Raji (cell line): ENCODE measurements around the gene EPS8.

Experiments
- POLR2A ChIP-seq: IDR thresholded peaks from 2 replicates; pipeline ENCODE4 v1.6.1; 2011; ENCODE audit warnings: low read depth, low read length, control low read depth; ENCODE audit not compliant: insufficient read depth

The EPS8 gene

DNA sequence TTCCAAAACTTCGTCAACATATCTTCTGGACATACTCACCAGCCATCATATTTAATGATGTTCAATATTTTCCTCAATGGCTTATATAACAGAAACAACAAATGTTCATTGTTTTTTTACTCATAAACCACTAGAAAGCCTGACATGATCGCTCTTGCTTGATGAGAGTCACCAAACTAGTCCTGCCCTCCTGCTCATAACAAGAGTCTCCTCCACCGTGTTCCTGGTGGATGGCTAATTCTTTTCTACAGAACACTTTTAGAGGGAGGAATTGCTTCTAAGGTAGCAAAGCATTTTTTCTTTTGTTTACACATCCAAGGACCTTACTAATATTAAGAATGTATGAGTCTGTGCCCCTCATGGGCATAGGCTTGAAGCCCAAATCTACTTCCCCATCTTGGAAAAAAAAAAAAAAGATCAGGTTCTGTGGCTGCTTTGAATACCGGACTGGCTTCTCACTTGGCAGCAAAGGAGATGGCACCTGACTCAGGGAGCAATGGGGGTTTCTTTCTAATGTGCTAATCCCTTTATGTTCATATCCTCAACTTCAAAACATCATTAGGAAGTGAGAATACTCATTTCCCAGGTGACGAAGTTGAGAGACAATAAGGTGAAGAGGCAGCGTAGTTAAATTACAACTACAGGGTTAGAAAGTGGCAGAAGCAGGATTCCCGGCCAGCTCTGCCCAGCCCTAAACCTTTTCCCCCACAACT, 188.8 kb downstream of the EPS8 start:
- no peak for TF ChIP-seq POLR2A

DNA sequence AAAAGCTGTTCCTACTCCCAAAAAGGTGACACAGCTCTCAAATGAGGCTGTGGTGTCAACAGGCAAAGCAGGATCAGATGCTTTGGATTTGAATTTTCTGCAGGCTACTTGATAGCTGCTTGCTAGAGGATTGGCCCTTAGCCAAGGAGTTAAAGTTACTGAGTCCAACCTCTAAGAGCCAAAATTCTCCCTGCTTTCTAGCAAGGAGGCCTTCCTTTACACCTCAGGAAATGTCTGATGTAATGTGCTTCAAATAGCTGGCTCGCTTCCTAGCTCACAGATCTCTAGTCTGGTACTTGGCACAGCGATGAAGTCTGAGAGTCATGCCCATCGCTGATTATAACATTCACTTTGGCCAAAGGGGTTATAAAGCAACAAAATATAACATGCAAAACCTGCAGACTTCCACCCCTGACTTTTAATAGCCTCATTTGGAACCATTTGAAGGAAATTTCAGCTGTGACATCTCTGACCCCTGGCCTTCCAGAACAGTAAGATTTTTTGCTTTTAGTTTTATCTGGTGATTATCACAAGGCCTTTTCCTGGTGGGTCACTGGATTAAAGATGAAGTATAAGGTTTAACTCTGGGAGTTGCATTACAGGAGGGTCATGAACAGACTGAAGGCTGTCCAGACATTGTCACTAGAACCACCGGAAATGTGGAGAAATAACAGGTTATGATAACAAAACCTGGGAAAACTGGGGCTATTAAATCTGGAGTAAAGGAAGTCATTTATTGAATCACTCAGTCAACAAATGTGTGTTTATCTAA, 189.7 kb downstream of the EPS8 start:
- no peak for TF ChIP-seq POLR2A

DNA sequence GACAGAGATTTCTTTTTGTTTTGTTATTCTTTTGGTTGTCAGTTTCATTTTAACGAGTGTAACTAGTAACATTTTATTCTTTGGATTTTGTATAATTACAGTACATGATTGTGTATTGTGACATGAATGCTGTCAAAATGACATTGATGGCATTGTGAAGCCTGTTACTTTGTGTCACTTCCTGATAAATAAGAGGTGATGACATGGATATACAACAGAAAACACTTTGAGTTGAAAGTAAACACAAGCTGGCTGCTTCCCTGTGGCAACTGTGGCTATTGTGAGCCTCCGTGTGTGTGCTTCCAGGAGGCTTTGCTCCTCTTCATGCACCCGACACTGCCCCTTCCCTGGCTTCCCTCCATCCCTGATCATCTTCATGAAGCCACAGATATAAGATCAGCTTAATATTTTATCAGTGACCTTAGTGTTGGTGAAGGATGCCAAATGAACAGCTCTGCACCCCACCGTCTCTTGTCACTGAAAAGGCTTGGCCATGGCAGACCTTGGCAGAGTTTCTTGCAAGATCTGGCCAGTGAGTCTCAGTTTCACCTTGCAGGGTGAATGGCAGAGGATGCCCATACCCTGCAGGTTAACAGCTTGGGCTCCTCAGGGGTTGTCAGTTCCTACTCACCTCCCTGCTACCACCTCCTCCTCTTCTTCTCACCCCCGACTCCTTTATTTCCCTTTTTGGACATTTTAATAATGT, 191.9 kb downstream of the EPS8 start:
- TF ChIP-seq POLR2A, result no peak

DNA sequence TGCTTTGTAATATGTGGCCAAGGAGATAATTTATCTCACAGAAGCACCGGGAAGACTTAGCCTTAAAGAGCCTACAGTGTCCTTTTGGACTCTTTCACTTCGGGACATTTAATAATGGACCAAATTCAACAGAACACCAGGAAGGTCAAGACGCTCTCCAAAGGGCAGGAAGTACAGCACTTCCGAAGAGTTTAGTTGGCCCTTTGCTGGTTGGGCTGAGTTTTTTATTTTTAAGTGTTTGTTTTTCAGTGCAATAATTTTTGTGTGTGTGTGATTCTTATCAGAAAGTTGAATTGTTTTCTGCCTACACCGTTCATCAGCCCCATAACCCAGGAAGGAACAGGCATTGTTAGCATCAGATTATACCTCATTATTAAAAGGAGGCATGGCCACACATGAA, 193.0 kb downstream of the EPS8 start:
- no peak for TF ChIP-seq POLR2A

DNA sequence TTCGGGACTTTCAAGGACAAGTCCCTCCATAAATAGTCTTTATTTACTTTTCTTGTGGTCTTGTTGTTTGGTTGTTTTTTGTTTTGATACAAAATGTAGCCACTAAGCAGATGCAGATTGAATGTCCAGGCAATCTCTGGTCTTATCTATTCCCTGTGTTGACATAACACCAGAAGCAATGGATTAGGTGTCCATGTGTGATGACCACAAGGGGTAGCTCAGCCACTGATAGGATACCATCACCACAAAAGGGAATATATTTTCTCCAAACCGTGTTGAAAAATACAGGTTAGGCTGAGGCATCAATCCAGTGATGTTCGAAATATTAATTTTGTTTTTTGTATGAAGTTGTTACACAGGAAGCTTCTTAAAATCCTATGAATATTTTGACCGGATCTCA, 196.3 kb downstream of the EPS8 start:
- TF ChIP-seq POLR2A, result no peak

DNA sequence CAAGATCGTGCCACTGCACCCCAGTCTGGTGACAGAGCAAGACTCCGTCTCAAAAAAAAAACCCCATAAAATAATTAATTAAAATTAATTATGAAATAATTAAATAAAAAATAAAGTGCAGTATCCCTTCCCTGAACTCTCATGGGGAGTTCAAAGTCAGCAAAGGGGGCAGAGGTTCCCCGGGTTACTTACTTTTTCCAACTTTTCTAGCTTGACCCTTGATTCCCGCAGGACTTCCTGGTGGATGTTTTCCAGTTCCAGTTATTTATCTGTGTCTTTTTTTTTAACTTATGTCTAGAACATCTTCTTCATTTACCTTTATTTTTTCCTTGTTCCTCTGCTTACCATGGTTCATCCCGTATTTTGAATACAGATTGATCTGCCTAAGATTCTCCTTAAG, 197.4 kb downstream of the EPS8 start:
- TF ChIP-seq POLR2A, result no peak

DNA sequence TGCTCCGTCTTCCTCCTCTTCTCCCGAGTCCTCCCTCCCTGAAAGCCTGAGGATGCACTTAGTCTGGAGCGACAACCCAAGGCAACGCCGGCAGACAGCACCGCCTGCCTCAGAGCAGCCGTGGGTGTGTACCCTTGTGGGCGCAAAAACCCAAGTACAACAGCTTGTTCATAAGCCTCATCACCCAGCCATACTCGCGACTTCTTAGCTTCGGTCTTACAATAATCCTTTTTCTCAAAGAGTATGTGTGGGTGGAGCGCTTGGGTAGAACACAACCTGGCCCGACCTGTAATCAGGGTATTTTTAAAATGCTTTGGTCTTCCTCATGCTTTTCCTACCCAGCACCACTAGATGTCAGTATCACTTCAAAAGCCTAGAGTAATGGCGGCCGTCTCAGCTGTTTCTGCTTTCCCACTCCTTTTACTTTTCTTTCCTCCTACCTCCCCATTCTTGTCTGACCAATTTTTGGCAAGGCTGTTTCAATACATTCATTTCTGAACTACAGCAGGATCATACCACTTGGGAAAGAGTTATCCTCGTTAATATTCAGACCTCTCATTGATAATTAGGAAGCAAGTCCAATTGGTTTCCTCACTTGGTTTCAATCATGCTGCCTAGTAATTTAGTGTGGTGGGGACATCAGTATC, 198.9 kb downstream of the EPS8 start:
- no peak for TF ChIP-seq POLR2A

DNA sequence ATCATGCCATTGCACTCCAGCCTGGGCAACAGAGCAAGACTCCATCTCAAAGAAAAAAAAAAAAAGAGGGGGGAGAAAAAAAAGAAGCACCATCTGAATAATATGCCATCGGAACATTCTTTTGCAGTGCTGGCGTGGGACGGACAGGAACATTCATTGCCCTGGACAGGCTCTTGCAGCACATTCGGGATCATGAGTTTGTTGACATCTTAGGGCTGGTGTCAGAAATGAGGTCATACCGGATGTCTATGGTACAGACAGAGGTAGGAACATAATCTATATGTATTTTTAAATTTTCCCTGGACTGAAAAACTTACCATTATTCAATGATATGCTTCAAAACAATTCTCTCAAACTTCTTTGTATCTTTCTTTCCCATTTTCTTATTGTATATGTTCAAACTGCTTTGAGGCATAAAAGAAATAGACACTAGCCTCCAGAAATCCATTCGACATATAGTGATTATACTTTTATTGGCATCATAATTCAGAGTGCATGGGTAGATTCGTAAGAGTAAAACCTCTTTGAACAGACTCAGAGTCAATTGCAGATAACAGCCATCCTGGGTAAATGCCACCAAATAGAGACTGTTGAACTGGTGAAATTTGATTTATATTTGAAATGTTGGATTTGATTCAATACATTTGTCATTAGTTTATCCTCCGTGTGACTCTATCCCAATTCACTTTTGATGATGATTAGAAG, 199.7 kb downstream of the EPS8 start:
- TF ChIP-seq POLR2A, result no peak

DNA sequence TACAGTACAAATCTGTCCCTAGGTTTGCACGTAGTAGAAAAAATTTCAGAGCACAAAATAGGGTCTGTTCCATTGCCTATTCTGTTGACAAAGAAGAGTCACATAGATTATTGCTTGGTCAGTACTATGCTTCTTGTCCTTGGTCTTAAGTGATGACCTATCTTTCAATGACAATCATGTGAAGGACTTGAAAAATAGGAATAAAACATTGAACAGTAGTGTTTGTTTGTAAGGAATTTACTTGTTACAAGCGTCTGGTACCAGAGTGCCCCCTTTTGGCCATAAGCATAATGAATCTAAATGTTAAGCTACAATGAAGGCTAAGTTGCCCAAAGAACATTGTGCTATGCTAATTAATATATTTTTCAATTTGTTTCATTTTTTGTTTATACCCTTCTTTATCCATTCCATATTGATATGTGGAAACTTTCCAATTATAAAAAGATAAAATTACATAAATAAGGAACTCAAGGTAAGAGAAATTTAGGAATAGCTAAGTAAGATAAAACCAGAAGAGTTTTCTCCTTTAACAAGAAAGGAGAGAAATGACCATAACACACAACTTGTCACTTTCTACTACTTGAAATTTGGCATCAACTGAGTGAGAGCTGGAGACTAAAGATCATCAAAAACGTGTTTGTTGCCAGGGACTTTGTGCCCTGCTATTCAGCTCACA, 204.7 kb downstream of the EPS8 start:
- no peak for TF ChIP-seq POLR2A

DNA sequence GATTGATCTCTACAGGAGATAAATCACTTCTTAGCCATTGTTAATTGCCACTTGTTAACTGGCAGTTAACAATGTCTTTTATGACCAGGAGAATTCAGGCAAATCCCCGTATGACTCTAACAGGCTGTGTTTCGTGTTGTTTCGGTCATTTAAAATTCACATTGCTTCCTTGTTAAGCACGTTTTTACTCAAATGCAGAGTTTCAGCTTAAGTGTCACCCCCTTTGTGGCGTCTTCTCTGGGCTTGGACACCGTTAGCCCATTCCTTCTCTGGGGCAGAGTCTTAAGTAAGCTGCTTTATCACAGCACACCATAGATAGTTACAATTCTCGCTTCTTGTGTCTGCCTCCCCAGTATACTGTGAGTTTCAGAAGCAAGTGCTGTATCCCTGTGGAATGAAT, 205.4 kb downstream of the EPS8 start:
- TF ChIP-seq POLR2A, result no peak

DNA sequence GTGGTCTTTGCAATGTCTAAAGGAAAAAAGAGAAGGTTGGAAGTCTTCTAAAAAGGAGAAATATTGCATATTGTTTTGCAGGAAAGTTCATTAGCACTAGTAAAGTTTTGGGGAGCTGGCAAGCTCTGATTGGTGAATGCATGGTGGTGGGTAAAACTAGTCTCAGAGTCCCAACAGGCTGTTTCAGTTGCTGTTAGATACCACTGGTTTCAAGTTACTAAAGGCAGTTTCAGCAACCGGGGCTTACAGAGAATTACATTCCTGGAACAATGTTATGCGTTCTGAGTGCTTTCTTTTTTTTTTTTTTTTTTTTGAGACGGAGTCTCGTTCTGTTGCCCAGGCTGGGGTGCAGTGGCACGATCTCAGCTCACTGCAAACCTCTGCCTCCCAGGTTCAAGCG, 208.2 kb downstream of the EPS8 start:
- TF ChIP-seq POLR2A, result no peak

DNA sequence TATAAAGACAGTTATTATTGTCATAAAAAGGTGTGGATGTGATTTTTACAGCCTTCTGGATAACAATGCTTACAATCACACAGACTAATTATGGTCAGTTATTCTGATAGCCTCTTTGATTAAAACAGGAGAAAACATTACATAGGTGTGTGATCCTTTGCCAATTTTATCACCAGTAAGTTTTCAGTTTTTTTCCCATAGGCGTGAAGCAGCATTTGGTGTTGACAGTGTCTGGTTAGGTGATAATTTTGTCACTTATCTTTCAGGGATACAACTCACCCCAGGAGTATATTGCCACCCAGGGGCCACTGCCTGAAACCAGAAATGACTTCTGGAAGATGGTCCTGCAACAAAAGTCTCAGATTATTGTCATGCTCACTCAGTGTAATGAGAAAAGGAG, 208.8 kb downstream of the EPS8 start:
- TF ChIP-seq POLR2A, result no peak

DNA sequence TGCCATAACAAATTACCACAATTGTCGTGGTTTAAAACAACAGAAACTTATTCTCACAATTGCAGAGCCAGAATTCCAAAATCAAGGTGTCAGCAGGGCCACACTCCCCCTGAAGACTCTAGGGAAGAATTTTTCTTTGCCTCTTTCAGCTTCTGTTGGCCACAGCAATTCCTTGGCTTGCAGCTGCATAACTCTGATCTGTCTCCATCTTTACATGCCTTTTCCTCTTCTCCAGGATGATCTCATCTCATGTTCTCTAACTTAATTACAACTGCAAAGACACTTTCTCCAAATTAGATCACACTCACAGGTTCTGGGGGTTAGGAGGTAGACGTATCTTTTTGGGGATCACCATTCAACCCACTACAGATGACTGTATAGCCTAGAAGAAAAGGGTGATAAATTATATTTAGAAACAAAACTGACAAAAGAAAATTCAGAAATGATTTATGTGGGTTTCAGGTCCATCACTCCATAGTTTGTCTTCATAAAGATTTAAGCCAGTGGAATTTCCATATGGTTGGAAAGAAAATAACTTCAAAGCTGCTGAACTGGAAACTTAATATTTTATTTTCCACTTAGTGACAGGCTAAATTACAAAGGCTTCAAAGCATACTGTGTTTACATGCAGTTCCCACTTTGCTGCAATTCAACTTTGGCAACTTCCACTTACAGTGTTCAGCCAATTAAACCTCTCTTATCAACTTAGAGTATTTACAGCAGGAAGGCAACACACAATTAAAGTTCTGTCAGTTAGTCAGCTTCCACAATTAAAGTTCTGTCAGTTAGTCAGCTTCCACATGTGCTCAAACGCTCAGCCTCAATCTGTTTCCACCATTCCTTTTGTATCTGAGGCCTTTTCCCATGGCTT, 213.3 kb downstream of the EPS8 start:
- TF ChIP-seq POLR2A, result no peak
